Uterus (tissue), 2 donors: ENCODE results near the gene IQCB1.

Experiments used
- CTCF ChIP-seq, 4 experiments: fragments of 200-600 bp in 2 of 4; fragments of 450-650 bp in 2 of 4; sonication (generic) in 2 of 4; IDR thresholded peaks; one replicate each; pipeline ENCODE4 v1.5.1; 2016 to 2019; ENCODE audit warnings: antibody characterized with exemption in 4 of 4, mild to moderate bottlenecking in 2 of 4, moderate library complexity in 1 of 4
- POLR2A ChIP-seq, 2 donors: fragments of 450-650 bp; IDR thresholded peaks; one replicate each; pipeline ENCODE4 v1.6.1; 2016; ENCODE audit warnings: antibody characterized with exemption in 2 of 2, mild to moderate bottlenecking in 1 of 2, moderate library complexity in 1 of 2

- TF ChIP-seq POLR2A (IDR thresholded peaks at IDR 0.05) (no peak), CTCF (IDR thresholded peaks at IDR 0.05) (no peak)
Observed at GRCh38 chr3:121836064-121836463, 1.2 kb upstream of the IQCB1 start.
